HepG2 (cell line): Measurements from ENCODE around the gene PRCD. TPM values are rescaled to one million over a fixed set of nuclear protein-coding genes. Genes with fewer than 3 reads are reported as not detected.

Source experiments
- CBX1 ChIP-seq: IDR thresholded peaks from one replicate; pipeline ENCODE4 v1.6.1; 2016; ENCODE audit warnings: antibody characterized with exemption, low read depth
- IKZF1 ChIP-seq: fragments of 450-650 bp; IDR thresholded peaks from 2 replicates; pipeline ENCODE4 v1.7.1; 2016
- IRX3 ChIP-seq: sonication (generic); formaldehyde crosslinking; IDR thresholded peaks from 2 replicates; pipeline ENCODE4 v1.8.1; 2023; ENCODE audit warnings: mild to moderate bottlenecking, low read depth, missing genetic modification reagents, borderline replicate concordance
- YEATS2 ChIP-seq: sonication (generic); formaldehyde crosslinking; IDR thresholded peaks from 2 replicates; pipeline ENCODE4 v1.4.0; 2020; ENCODE audit warnings: missing genetic modification reagents, borderline replicate concordance
- ZNF234 ChIP-seq: sonication (generic); formaldehyde crosslinking; conservative IDR thresholded peaks from 2 replicates; pipeline ENCODE4 v1.5.1; 2020; ENCODE audit warnings: mild to moderate bottlenecking, missing genetic modification reagents
- ZNF547 ChIP-seq: sonication (generic); formaldehyde crosslinking; IDR thresholded peaks from 2 replicates; pipeline ENCODE4 v1.5.1; 2020; ENCODE audit warnings: mild to moderate bottlenecking, missing genetic modification reagents
- polyA plus RNA-seq, 8 experiments: library from polyadenylated mRNA; depleted of rRNA in 3 of 8; stranded (reverse) in 7 of 8; unstranded in 1 of 8; fragments of >200 nt; fragmentation: Illumina TruSeq in 4 of 8; extraction: Trizol in 4 of 8; gene quantifications; 2 replicates each; pipeline versions ENCODE4 v1.2.1 to v1.2.3, GENCODE V29; 2011 to 2016; ENCODE audit warnings: low read depth in 4 of 8, missing spikeins in 1 of 8, mixed read lengths in 1 of 8; ENCODE audit not compliant: insufficient read depth in 1 of 8
- total RNA-seq, 5 experiments: library from RNA; depleted of rRNA; stranded (reverse); fragments of >200 nt; fragmentation: Illumina TruSeq; extraction: Trizol; gene quantifications; 2 replicates each; pipeline ENCODE4 v1.2.3, GENCODE V29; 2016; ENCODE audit warnings: low read depth in 1 of 5
- TF ChIP-seq, protein P1 (sequence below), 2 experiments: fragments of 450-650 bp in 1 of 2; sonication (generic) in 1 of 2; formaldehyde crosslinking in 1 of 2; IDR thresholded peaks; 2 replicates each; pipeline versions ENCODE4 v1.6.1 to v1.8.0; 2016 to 2022; ENCODE audit warnings: antibody characterized with exemption in 1 of 2, mild to moderate bottlenecking in 1 of 2, missing genetic modification reagents in 1 of 2
- TF ChIP-seq, protein P2 (sequence below): sonication (generic); formaldehyde crosslinking; conservative IDR thresholded peaks from 2 replicates; pipeline ENCODE4 v1.4.0; 2020; ENCODE audit warnings: mild to moderate bottlenecking, missing genetic modification reagents, moderate library complexity
- TF ChIP-seq, protein P3 (sequence below): sonication (generic); formaldehyde crosslinking; IDR thresholded peaks from 2 replicates; pipeline ENCODE4 v1.8.0; 2022; ENCODE audit warnings: mild to moderate bottlenecking, missing genetic modification reagents, moderate library complexity
- TF ChIP-seq, protein P4 (sequence below): IDR thresholded peaks from 2 replicates; pipeline ENCODE4 v1.6.1; 2012; ENCODE audit warnings: low read length, improper control_type of control experiment

Gene PRCD
- total and polyA plus RNA-seq, 2 of the 13 experiments (the other 11 are each of a cell fraction or from before 2014, with no cell fraction given): 0.51 TPM; not detected in 1

DNA sequence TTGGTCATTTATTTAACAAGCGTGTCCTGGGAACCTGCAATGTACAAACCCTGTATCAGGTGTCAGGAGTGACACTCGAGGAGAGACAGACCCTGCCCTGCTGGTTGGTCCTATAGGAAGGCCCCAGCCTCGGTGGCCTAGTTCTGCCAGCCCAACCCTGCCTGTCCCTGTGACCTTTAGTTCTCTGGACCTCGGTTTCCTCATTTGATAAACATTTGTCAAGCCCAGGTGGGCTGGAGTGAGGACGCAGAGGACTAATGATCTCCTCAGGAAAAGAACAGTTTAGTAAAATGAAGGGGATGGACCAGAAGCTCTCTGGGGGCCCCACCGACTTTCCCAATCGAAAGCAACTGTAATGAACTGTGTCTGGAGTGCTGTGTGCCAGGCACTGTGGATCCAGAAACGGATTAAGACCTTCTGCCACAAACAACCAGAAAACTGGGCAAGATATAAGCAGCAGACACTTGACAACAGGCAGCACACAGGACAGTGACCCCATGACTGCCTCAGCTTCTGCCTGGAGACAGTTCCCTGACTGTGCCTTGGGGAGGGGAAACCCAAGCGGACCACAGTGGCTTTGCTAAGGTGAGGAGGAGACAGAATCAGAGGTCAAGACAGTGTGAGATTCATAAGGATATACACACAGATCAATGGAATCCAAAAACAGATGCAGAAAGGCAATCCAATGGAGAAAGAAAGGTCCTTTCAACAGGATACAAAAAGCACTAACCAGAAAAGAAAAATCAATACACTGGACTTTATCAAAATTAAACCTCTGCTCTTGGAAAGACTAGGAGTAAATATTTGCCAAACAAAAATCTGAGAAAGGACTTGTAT, 8.8 kb downstream of the PRCD start (continued):
- TF ChIP-seq, protein P1, sequence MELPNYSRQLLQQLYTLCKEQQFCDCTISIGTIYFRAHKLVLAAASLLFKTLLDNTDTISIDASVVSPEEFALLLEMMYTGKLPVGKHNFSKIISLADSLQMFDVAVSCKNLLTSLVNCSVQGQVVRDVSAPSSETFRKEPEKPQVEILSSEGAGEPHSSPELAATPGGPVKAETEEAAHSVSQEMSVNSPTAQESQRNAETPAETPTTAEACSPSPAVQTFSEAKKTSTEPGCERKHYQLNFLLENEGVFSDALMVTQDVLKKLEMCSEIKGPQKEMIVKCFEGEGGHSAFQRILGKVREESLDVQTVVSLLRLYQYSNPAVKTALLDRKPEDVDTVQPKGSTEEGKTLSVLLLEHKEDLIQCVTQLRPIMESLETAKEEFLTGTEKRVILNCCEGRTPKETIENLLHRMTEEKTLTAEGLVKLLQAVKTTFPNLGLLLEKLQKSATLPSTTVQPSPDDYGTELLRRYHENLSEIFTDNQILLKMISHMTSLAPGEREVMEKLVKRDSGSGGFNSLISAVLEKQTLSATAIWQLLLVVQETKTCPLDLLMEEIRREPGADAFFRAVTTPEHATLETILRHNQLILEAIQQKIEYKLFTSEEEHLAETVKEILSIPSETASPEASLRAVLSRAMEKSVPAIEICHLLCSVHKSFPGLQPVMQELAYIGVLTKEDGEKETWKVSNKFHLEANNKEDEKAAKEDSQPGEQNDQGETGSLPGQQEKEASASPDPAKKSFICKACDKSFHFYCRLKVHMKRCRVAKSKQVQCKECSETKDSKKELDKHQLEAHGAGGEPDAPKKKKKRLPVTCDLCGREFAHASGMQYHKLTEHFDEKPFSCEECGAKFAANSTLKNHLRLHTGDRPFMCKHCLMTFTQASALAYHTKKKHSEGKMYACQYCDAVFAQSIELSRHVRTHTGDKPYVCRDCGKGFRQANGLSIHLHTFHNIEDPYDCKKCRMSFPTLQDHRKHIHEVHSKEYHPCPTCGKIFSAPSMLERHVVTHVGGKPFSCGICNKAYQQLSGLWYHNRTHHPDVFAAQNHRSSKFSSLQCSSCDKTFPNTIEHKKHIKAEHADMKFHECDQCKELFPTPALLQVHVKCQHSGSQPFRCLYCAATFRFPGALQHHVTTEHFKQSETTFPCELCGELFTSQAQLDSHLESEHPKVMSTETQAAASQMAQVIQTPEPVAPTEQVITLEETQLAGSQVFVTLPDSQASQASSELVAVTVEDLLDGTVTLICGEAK (IDR thresholded peaks at IDR 0.05): no peak
- TF ChIP-seq, protein P1 (CRISPR knock-in tag; IDR thresholded peaks at IDR 0.05): no peak
- TF ChIP-seq, protein P2, sequence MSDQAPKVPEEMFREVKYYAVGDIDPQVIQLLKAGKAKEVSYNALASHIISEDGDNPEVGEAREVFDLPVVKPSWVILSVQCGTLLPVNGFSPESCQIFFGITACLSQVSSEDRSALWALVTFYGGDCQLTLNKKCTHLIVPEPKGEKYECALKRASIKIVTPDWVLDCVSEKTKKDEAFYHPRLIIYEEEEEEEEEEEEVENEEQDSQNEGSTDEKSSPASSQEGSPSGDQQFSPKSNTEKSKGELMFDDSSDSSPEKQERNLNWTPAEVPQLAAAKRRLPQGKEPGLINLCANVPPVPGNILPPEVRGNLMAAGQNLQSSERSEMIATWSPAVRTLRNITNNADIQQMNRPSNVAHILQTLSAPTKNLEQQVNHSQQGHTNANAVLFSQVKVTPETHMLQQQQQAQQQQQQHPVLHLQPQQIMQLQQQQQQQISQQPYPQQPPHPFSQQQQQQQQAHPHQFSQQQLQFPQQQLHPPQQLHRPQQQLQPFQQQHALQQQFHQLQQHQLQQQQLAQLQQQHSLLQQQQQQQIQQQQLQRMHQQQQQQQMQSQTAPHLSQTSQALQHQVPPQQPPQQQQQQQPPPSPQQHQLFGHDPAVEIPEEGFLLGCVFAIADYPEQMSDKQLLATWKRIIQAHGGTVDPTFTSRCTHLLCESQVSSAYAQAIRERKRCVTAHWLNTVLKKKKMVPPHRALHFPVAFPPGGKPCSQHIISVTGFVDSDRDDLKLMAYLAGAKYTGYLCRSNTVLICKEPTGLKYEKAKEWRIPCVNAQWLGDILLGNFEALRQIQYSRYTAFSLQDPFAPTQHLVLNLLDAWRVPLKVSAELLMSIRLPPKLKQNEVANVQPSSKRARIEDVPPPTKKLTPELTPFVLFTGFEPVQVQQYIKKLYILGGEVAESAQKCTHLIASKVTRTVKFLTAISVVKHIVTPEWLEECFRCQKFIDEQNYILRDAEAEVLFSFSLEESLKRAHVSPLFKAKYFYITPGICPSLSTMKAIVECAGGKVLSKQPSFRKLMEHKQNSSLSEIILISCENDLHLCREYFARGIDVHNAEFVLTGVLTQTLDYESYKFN (CRISPR knock-in tag): peak; percentile 75
- TF ChIP-seq CBX1 (no peak), YEATS2 (CRISPR knock-in tag) (no peak), ZNF234 (CRISPR knock-in tag) (no peak), ZNF547 (CRISPR knock-in tag) (no peak), IKZF1 (no peak), IRX3 (CRISPR knock-in tag) (no peak)
- TF ChIP-seq, protein P3, sequence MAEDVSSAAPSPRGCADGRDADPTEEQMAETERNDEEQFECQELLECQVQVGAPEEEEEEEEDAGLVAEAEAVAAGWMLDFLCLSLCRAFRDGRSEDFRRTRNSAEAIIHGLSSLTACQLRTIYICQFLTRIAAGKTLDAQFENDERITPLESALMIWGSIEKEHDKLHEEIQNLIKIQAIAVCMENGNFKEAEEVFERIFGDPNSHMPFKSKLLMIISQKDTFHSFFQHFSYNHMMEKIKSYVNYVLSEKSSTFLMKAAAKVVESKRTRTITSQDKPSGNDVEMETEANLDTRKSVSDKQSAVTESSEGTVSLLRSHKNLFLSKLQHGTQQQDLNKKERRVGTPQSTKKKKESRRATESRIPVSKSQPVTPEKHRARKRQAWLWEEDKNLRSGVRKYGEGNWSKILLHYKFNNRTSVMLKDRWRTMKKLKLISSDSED (CRISPR knock-in tag): no peak
- TF ChIP-seq, protein P4, sequence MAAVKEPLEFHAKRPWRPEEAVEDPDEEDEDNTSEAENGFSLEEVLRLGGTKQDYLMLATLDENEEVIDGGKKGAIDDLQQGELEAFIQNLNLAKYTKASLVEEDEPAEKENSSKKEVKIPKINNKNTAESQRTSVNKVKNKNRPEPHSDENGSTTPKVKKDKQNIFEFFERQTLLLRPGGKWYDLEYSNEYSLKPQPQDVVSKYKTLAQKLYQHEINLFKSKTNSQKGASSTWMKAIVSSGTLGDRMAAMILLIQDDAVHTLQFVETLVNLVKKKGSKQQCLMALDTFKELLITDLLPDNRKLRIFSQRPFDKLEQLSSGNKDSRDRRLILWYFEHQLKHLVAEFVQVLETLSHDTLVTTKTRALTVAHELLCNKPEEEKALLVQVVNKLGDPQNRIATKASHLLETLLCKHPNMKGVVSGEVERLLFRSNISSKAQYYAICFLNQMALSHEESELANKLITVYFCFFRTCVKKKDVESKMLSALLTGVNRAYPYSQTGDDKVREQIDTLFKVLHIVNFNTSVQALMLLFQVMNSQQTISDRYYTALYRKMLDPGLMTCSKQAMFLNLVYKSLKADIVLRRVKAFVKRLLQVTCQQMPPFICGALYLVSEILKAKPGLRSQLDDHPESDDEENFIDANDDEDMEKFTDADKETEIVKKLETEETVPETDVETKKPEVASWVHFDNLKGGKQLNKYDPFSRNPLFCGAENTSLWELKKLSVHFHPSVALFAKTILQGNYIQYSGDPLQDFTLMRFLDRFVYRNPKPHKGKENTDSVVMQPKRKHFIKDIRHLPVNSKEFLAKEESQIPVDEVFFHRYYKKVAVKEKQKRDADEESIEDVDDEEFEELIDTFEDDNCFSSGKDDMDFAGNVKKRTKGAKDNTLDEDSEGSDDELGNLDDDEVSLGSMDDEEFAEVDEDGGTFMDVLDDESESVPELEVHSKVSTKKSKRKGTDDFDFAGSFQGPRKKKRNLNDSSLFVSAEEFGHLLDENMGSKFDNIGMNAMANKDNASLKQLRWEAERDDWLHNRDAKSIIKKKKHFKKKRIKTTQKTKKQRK: no peak
